HPDE6-E6E7 (cell line): ENCODE measurements around the gene SLC29A3.
A peak's percentile ranks its signal among the peaks of the same experiment; 100 is the strongest.

Experiments used
- DNase-seq: peaks from one replicate; pipeline ENCODE4 v3.0.0; 2011; ENCODE audit warnings: missing footprints; ENCODE audit errors: extremely low spot score

Gene SLC29A3

GRCh38 chr10:71321386-71321785 is 2.3 kb downstream of the SLC29A3 start:
- no peak for DNase-seq

GRCh38 chr10:71323407-71323806 is 4.3 kb downstream of the SLC29A3 start:
- DNase-seq, result no peak

GRCh38 chr10:71324743-71325142 is 5.7 kb downstream of the SLC29A3 start:
- no peak for DNase-seq

GRCh38 chr10:71325267-71325666 is 6.2 kb downstream of the SLC29A3 start:
- no peak for DNase-seq

- DNase-seq, result no peak
Measured at GRCh38 chr10:71326464-71326881, 7.4 kb downstream of the SLC29A3 start.

- DNase-seq, result no peak
Measured at GRCh38 chr10:71330789-71331404, 11.8 kb downstream of the SLC29A3 start.

- DNase-seq, result no peak
Measured at GRCh38 chr10:71331736-71332135, 12.7 kb downstream of the SLC29A3 start.

GRCh38 chr10:71332466-71332865 is 13.4 kb downstream of the SLC29A3 start:
- no peak for DNase-seq

GRCh38 chr10:71333129-71333887 is 14.2 kb downstream of the SLC29A3 start:
- DNase-seq, result peak; percentile 57

- DNase-seq, result no peak
Measured at GRCh38 chr10:71334221-71334791, 15.2 kb downstream of the SLC29A3 start.

- no peak for DNase-seq
Measured at GRCh38 chr10:71335173-71335708, 16.2 kb downstream of the SLC29A3 start.

- DNase-seq, result no peak
Measured at GRCh38 chr10:71336632-71337031, 17.6 kb downstream of the SLC29A3 start.

- DNase-seq, result no peak
Measured at GRCh38 chr10:71337219-71337701, 18.2 kb downstream of the SLC29A3 start.

- no peak for DNase-seq
Measured at GRCh38 chr10:71338728-71339495, 19.9 kb downstream of the SLC29A3 start.

GRCh38 chr10:71339796-71340589 is 20.9 kb downstream of the SLC29A3 start:
- DNase-seq, result peak; percentile 64

GRCh38 chr10:71342573-71343391 is 23.7 kb downstream of the SLC29A3 start:
- DNase-seq, result no peak

- no peak for DNase-seq
Measured at GRCh38 chr10:71343392-71343773, 24.3 kb downstream of the SLC29A3 start.

GRCh38 chr10:71344154-71344925 is 25.3 kb downstream of the SLC29A3 start:
- DNase-seq, result no peak

GRCh38 chr10:71344993-71345480 is 26.0 kb downstream of the SLC29A3 start:
- DNase-seq, result no peak
